HCT116 (cell line): ENCODE data around the gene MRPS5. TPM values are rescaled to one million over a fixed set of nuclear protein-coding genes. Genes with fewer than 3 reads are reported as not detected.

ENCODE experiments used
- ATAC-seq: fragments of 200-7000 bp; cut with Tn5 transposase; 2 replicates; pipeline ENCODE4 v1.9.1; 2020; ENCODE audit warnings: mild to moderate bottlenecking, moderate library complexity
- BruUV-seq: library from RNA; stranded (reverse); fragments of 400-500 nt; replicated peaks from 2 replicates; lab custom pipeline; 2021; lab: Mats Ljungman, UMichigan
- CTCF ChIA-PET: fragments of 300-600 bp; sonication (Branson Sonifier 250); formaldehyde crosslinking; loops from one replicate; lab custom pipeline; 2021; ENCODE audit warnings: antibody characterized with exemption; lab: Charles Lee
- POLR2A ChIA-PET: fragments of 300-600, 350-600 bp; sonication (Branson Sonifier 250); formaldehyde crosslinking; loops from one replicate; lab custom pipeline; 2021; ENCODE audit warnings: antibody characterized with exemption; lab: Charles Lee
- RAD21 ChIA-PET, 2 experiments: fragments of 300-600 bp; sonication (Branson Sonifier 250); formaldehyde crosslinking; loops; one replicate each; lab custom pipeline; 2023; ENCODE audit warnings: low total read pairs in 2 of 2; ENCODE audit not compliant: uncharacterized antibody in 2 of 2, unreplicated experiment in 2 of 2, low non-redundant PET in 1 of 2; lab: Charles Lee
- DNase-seq: peaks from one replicate; pipeline ENCODE4 v3.0.0-alpha.2; 2010; ENCODE audit warnings: low read depth, low spot score
- H2AFZ ChIP-seq: fragments of 200-600 bp; shearing (Covaris generic), sonication (generic); 2 replicates; pipeline ENCODE4 v1.6.1; 2017; ENCODE audit warnings: low read depth, mixed run types, mixed read lengths, antibody characterized with exemption, low read length; ENCODE audit not compliant: poor library complexity, severe bottlenecking
- H3K27ac ChIP-seq: 2 replicates; pipeline ENCODE4 v1.5.1; 2012; ENCODE audit warnings: low read depth, low read length
- H3K27me3 ChIP-seq: fragments of 200-600 bp; sonication (generic); 2 replicates; pipeline ENCODE4 v1.6.1; 2016; ENCODE audit warnings: mixed run types, low read length, mixed read lengths; ENCODE audit not compliant: insufficient read depth
- H3K36me3 ChIP-seq, 2 experiments: fragments of 200-500 bp in 1 of 2; fragments of 200-600 bp in 1 of 2; sonication (Bioruptor generic) in 1 of 2; sonication (generic) in 1 of 2; 2 replicates each; pipeline versions ENCODE4 v1.5.1 to v1.6.1; 2014 to 2016; ENCODE audit warnings: low read length in 2 of 2, inconsistent platforms in 1 of 2, mixed read lengths in 1 of 2, mixed run types in 1 of 2; ENCODE audit not compliant: insufficient read depth in 2 of 2, control insufficient read depth in 1 of 2
- H3K4me1 ChIP-seq, 2 experiments: fragments of 200-600 bp in 1 of 2; sonication (generic) in 1 of 2; 2 replicates each; pipeline versions ENCODE4 v1.5.1 to v1.6.1; 2012 to 2017; ENCODE audit warnings: low read length in 2 of 2, inconsistent platforms in 1 of 2, mild to moderate bottlenecking in 1 of 2, mixed read lengths in 1 of 2, mixed run types in 1 of 2, moderate library complexity in 1 of 2; ENCODE audit not compliant: insufficient read depth in 2 of 2, control insufficient read depth in 1 of 2
- H3K4me2 ChIP-seq: fragments of 200-600 bp; sonication (generic); 2 replicates; pipeline ENCODE4 v1.6.1; 2017; ENCODE audit warnings: mixed run types, low read length, mixed read lengths
- H3K4me3 ChIP-seq, 2 experiments: fragments of 200-600 bp in 1 of 2; sonication (generic) in 1 of 2; replicated peaks in 1 of 2; 2 replicates each; pipeline ENCODE4 v1.5.1; 2011 to 2016; ENCODE audit warnings: low read length in 2 of 2, control low read depth in 1 of 2, low read depth in 1 of 2, mild to moderate bottlenecking in 1 of 2, mixed read lengths in 1 of 2, mixed run types in 1 of 2
- H3K79me2 ChIP-seq: fragments of 200-600 bp; sonication (generic); 2 replicates; pipeline ENCODE4 v1.6.1; 2017; ENCODE audit warnings: mild to moderate bottlenecking, mixed run types, low read length, moderate library complexity, mixed read lengths; ENCODE audit not compliant: insufficient read depth
- H3K9ac ChIP-seq: fragments of 200-600 bp; sonication (generic); 2 replicates; pipeline ENCODE4 v1.6.1; 2016; ENCODE audit warnings: low read length, mixed read lengths
- H3K9me2 ChIP-seq: fragments of 200-600 bp; sonication (generic), shearing (Covaris generic); 2 replicates; pipeline ENCODE4 v1.6.1; 2017; ENCODE audit warnings: mixed run types, mild to moderate bottlenecking, moderate library complexity; ENCODE audit not compliant: insufficient read depth
- H3K9me3 ChIP-seq, 2 experiments: fragments of 200-500 bp in 1 of 2; fragments of 200-600 bp in 1 of 2; sonication (Bioruptor generic) in 1 of 2; sonication (generic) in 1 of 2; 2 replicates each; pipeline ENCODE4 v1.6.1; 2014 to 2017; ENCODE audit warnings: low read length in 2 of 2, mixed read lengths in 2 of 2, inconsistent platforms in 1 of 2, low read depth in 1 of 2, mild to moderate bottlenecking in 1 of 2, mixed run types in 1 of 2, moderate library complexity in 1 of 2; ENCODE audit not compliant: control insufficient read depth in 1 of 2, insufficient read depth in 1 of 2
- H4K20me1 ChIP-seq: fragments of 200-600 bp; sonication (generic), shearing (Covaris generic); 2 replicates; pipeline ENCODE4 v1.6.1; 2017; ENCODE audit warnings: mixed run types, mild to moderate bottlenecking, moderate library complexity; ENCODE audit not compliant: insufficient read depth
- CEBPB ChIP-seq: IDR thresholded peaks from 2 replicates; pipeline ENCODE4 v1.6.1; 2012; ENCODE audit warnings: low read depth
- FOSL1 ChIP-seq: IDR thresholded peaks from 2 replicates; pipeline ENCODE4 v1.6.1; 2012; ENCODE audit warnings: low read depth
- POLR2AphosphoS5 ChIP-seq: IDR thresholded peaks from 2 replicates; pipeline ENCODE4 v1.6.1; 2011; ENCODE audit warnings: mild to moderate bottlenecking, low read depth, low read length, moderate library complexity
- SIN3A ChIP-seq: IDR thresholded peaks from 2 replicates; pipeline ENCODE4 v1.6.1; 2012; ENCODE audit warnings: low read depth
- TCF7L2 ChIP-seq: IDR thresholded peaks from 2 replicates; pipeline ENCODE4 v1.7.0; 2011; ENCODE audit warnings: borderline replicate concordance, inconsistent platforms; ENCODE audit not compliant: insufficient read depth, insufficient read length; ENCODE audit errors: extremely low read depth
- YY1 ChIP-seq: IDR thresholded peaks from 2 replicates; pipeline ENCODE4 v1.6.1; 2011; ENCODE audit warnings: low read length, low read depth, moderate library complexity, mild to moderate bottlenecking; ENCODE audit not compliant: insufficient replicate concordance; ENCODE audit errors: extremely low read depth
- intact Hi-C: fragments of 100-400 bp; cut with micrococcal nuclease; formaldehyde crosslinking; loops from 2 replicates; pipeline ENCODE4 v1.10.0; 2022
- total RNA-seq: library from RNA; stranded (reverse); gene quantifications from one replicate; pipeline ENCODE4 v1.2.1, GENCODE V29; 2021; ENCODE audit not compliant: unreplicated experiment
- TF ChIP-seq, protein P1 (sequence below): IDR thresholded peaks from 2 replicates; pipeline ENCODE4 v1.6.1; 2012
- TF ChIP-seq, protein P2 (sequence below), 3 experiments: fragments of 200-600 bp in 1 of 3; sonication (generic) in 1 of 3; IDR thresholded peaks in 2 of 3; conservative IDR thresholded peaks in 1 of 3; 2 replicates each; pipeline ENCODE4 v1.5.1; 2012 to 2017; ENCODE audit warnings: low read depth in 2 of 3, low read length in 2 of 3, antibody characterized with exemption in 1 of 3, borderline replicate concordance in 1 of 3, control low read depth in 1 of 3, mild to moderate bottlenecking in 1 of 3, mixed read lengths in 1 of 3, mixed run types in 1 of 3, moderate library complexity in 1 of 3; ENCODE audit not compliant: insufficient read depth in 1 of 3
- TF ChIP-seq, protein P3 (sequence below): IDR thresholded peaks from 2 replicates; pipeline ENCODE4 v1.6.1; 2012
- TF ChIP-seq, protein P4 (sequence below): IDR thresholded peaks from 2 replicates; pipeline ENCODE4 v1.6.1; 2011; ENCODE audit warnings: mild to moderate bottlenecking, low read length, moderate library complexity; ENCODE audit not compliant: insufficient replicate concordance; ENCODE audit errors: extremely low read depth

Gene MRPS5
- total RNA-seq, 1 experiment from 2014 or later, result 70.6 TPM

DNA sequence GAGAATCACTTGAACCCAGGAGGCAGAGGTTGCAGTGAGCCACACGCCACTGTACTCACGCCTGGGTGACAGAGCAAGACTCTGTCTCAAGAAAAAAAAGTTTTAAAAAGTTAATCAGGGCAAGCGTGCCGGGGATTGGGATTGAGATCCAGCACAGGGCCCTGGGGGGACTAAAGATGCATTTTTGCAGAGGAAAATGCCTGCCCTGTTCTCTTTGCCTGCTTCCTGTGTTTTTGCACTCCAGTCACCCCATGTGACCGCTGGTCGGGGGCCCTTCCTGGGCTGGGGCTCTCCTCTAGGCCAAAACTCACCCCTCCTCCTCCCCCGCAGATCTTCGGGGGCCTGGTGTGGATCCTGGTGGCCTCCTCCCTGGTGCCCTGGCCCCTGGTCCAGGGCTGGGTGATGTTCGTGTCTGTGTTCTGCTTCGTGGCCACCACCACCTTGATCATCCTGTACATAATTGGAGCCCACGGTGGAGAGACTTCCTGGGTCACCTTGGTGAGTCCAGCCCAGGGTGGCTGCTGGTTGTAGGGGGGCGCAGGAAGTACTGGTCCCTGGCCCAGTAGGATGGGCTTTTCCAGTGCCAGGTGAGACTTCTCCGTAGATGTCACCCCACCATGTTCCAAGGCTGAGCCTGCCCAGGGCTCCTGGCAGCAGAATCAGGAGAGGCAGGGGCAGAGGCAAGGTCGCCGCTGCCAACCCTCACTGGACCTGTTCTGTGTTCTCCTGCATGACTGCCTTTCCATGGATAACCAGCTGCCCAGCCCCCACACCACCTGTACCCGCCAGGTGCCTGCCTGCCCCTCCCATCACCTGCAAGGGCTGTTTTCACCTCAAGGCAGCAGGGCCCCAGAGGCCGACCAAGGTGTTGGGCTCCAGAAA, 73.7 kb downstream of the MRPS5 start:
- DNase-seq (no peak), ATAC-seq (no peak)
- no peaks in the 10 kb centered on the region for H4K20me1 ChIP-seq
- TF ChIP-seq SIN3A (no peak), TCF7L2 (no peak), FOSL1 (no peak)
- TF ChIP-seq, protein P1, sequence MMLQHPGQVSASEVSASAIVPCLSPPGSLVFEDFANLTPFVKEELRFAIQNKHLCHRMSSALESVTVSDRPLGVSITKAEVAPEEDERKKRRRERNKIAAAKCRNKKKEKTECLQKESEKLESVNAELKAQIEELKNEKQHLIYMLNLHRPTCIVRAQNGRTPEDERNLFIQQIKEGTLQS, result no peak
- no peak overlapping the region for H3K9ac ChIP-seq
- H3K27me3 ChIP-seq, result 0 out of 2 replicates have a peak, but pooled peaks cover 4% of the 10 kb centered on the region
- H3K27ac ChIP-seq, result no peak overlapping the region
- no peak overlapping the region for H3K4me2 ChIP-seq
- ChIA-PET CTCF (no interaction called here), POLR2A (no interaction called here), RAD21 (no interaction called here)
- no peaks in the 10 kb centered on the region for H3K9me3 ChIP-seq
- H3K9me2 ChIP-seq, result no peaks in the 10 kb centered on the region
- no peak overlapping the region for H3K4me3 ChIP-seq
- no peaks in the 10 kb centered on the region for H3K79me2 ChIP-seq
- BruUV-seq, result no TSS peak
- no peak overlapping the region for H2AFZ ChIP-seq
- H3K36me3 ChIP-seq, result no peaks in the 10 kb centered on the region
- H3K4me1 ChIP-seq, result peaks cover 0 to 3% of the 10 kb centered on the region in 2 experiments; a peak in 1 of 4 replicates
- intact Hi-C loops, result no loop called here

DNA sequence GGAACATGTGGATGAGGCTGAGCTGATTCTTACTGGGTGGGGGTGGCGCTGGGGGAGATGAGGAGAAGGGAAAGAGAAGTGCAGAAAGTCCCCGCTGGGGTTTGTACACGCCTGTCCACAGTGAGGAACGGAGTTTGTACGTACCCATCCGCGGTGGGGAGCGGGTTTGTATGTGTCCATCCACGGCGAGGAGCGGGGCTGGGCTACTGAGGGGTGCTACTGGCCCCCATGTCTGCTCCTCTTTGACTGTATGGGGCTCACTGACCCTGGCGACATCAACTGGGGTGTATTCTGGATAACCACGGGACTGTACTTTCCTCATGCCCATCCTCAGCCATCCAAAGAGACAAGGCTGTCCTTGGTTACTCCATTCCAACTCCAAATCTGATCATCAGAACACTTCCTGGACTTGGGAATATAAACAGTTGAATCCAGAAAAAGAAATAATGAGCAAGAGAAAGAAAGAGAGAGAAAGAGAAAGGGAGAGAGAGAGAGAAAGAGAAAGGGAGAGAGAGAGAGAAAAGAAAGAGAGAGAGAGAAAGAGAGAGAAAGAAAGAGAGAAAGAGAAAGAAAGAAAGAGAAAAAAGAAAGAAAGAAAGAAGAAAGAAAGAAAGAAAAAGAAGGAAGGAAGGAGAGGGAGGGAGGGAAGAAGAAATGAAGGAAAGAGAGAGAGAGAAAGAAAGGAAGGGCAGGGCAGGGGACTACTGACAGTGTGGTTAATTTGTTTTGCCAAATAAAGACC, 75.1 kb downstream of the MRPS5 start:
- ATAC-seq, result no peak
- Histone ChIP-seq H3K9me2 (no peaks in the 10 kb centered on the region), H3K79me2 (no peaks in the 10 kb centered on the region), H4K20me1 (no peaks in the 10 kb centered on the region), H3K4me3 (no peak overlapping the region), H3K9me3 (no peaks in the 10 kb centered on the region), H2AFZ (no peak overlapping the region), H3K27me3 (0 out of 2 replicates have a peak, but pooled peaks cover 4% of the 10 kb centered on the region), H3K27ac (no peak overlapping the region), H3K4me1 (no peaks in the 10 kb centered on the region), H3K36me3 (no peaks in the 10 kb centered on the region), H3K4me2 (no peak overlapping the region), H3K9ac (no peak overlapping the region)
- ChIA-PET CTCF (no interaction called here), POLR2A (no interaction called here), RAD21 (no interaction called here)
- intact Hi-C loops, result no loop called here
- no peak for DNase-seq
- BruUV-seq, result no TSS peak
- TF ChIP-seq, protein P2, sequence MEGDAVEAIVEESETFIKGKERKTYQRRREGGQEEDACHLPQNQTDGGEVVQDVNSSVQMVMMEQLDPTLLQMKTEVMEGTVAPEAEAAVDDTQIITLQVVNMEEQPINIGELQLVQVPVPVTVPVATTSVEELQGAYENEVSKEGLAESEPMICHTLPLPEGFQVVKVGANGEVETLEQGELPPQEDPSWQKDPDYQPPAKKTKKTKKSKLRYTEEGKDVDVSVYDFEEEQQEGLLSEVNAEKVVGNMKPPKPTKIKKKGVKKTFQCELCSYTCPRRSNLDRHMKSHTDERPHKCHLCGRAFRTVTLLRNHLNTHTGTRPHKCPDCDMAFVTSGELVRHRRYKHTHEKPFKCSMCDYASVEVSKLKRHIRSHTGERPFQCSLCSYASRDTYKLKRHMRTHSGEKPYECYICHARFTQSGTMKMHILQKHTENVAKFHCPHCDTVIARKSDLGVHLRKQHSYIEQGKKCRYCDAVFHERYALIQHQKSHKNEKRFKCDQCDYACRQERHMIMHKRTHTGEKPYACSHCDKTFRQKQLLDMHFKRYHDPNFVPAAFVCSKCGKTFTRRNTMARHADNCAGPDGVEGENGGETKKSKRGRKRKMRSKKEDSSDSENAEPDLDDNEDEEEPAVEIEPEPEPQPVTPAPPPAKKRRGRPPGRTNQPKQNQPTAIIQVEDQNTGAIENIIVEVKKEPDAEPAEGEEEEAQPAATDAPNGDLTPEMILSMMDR (IDR thresholded peaks at IDR 0.05 in 2 of 3, conservative IDR thresholded peaks at IDR 0.05 in 1 of 3; ENCODE audit: borderline replicate concordance in 1 of 3, insufficient read depth in 1 of 3, low read depth in 2 of 3, low read length in 2 of 3), result no peak
- TF ChIP-seq FOSL1, result no peak
- TF ChIP-seq, protein P1, result no peak
- TF ChIP-seq, protein P3, sequence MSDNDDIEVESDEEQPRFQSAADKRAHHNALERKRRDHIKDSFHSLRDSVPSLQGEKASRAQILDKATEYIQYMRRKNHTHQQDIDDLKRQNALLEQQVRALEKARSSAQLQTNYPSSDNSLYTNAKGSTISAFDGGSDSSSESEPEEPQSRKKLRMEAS, result no peak
- TF ChIP-seq, protein P4, sequence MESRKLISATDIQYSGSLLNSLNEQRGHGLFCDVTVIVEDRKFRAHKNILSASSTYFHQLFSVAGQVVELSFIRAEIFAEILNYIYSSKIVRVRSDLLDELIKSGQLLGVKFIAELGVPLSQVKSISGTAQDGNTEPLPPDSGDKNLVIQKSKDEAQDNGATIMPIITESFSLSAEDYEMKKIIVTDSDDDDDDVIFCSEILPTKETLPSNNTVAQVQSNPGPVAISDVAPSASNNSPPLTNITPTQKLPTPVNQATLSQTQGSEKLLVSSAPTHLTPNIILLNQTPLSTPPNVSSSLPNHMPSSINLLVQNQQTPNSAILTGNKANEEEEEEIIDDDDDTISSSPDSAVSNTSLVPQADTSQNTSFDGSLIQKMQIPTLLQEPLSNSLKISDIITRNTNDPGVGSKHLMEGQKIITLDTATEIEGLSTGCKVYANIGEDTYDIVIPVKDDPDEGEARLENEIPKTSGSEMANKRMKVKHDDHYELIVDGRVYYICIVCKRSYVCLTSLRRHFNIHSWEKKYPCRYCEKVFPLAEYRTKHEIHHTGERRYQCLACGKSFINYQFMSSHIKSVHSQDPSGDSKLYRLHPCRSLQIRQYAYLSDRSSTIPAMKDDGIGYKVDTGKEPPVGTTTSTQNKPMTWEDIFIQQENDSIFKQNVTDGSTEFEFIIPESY, result no peak
- no peak for TF ChIP-seq YY1
- TF ChIP-seq CEBPB, result no peak
- no peak for TF ChIP-seq POLR2AphosphoS5
- no peak for TF ChIP-seq TCF7L2
